Astrocyte of the cerebellum (primary cell): Measurements from ENCODE around the gene RACGAP1.

Experiments
- DNase-seq: peaks from one replicate; pipeline ENCODE4 v3.0.0-alpha.2; 2011; ENCODE audit warnings: low read depth
- H3K4me3 ChIP-seq: 2 replicates; pipeline ENCODE4 v1.5.1; 2011; ENCODE audit warnings: mild to moderate bottlenecking, low read depth, low read length, moderate library complexity
- in situ Hi-C: cut with HindIII; loops from 2 replicates; pipeline ENCODE4 v1.10.0; 2017; ENCODE audit warnings: low sequenced_read_pairs
- TF ChIP-seq, protein P1 (sequence below): IDR thresholded peaks from 2 replicates; pipeline ENCODE4 v1.5.1; 2012; ENCODE audit warnings: low read length, low read depth, moderate library complexity, mild to moderate bottlenecking; ENCODE audit errors: missing control alignments

RACGAP1 gene

DNA sequence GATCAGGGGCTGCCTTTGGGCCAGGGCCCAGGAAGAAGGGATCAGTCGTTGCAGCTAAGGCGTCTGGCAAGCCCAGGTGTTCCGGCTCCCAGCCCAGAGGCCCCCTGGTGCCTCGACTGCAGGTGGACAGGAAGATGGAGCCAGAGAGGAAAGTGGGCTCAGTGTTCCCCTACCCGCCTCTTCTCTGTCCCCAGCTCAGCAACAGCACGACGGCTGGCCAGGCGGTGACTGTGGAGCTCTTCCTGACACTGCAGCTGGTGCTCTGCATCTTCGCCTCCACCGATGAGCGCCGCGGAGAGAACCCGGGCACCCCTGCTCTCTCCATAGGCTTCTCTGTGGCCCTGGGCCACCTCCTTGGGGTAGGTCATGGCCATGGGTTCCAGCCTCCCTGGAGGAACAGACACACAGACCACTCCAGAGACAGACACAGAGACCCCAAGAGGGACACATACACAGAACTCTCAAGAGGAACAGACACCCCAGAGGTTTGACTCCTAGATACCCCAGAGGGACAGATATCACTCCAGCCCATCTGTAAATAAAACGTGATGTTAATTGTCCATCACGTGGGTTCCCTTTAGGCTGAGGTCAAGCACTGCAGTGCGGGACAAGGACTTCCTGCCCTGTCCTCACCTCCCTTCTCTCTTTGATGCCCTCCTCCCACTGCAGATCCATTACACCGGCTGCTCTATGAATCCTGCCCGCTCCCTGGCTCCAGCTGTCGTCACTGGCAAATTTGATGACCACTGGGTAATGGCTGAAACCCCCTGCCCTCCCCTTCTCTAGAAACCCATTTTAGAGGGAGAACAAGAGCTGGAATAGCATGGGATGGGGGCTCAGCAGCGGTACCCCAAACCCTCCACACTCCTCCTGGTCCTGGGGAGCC lies 71.1 kb downstream of the RACGAP1 start:
- TF ChIP-seq, protein P1, sequence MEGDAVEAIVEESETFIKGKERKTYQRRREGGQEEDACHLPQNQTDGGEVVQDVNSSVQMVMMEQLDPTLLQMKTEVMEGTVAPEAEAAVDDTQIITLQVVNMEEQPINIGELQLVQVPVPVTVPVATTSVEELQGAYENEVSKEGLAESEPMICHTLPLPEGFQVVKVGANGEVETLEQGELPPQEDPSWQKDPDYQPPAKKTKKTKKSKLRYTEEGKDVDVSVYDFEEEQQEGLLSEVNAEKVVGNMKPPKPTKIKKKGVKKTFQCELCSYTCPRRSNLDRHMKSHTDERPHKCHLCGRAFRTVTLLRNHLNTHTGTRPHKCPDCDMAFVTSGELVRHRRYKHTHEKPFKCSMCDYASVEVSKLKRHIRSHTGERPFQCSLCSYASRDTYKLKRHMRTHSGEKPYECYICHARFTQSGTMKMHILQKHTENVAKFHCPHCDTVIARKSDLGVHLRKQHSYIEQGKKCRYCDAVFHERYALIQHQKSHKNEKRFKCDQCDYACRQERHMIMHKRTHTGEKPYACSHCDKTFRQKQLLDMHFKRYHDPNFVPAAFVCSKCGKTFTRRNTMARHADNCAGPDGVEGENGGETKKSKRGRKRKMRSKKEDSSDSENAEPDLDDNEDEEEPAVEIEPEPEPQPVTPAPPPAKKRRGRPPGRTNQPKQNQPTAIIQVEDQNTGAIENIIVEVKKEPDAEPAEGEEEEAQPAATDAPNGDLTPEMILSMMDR, result no peak
- DNase-seq, result no peak
- in situ Hi-C loops, result no loop called here
- no peak overlapping the region for H3K4me3 ChIP-seq

DNA sequence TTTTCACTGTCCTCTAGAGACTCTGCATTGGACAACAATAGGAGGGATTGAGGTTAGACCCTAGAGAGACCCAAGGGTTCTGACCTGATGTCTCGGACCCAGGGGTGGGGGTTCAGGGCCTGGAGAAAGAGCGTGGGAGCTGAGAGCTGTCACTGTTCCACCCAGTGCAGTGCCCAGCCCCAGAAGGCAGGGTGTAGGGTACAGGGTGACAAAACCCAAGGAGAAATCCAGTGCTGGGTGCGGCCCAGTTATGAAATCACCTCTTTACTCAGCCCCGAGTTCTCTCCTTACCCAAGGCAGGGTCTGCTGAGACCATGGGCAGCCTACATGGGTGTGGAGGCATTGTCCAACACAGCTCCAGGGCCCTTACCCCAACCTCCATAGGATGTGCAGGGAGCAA lies 72.1 kb downstream of the RACGAP1 start:
- in situ Hi-C loops, result no loop called here
- H3K4me3 ChIP-seq, result no peak overlapping the region
- TF ChIP-seq, protein P1, result no peak
- DNase-seq, result no peak

DNA sequence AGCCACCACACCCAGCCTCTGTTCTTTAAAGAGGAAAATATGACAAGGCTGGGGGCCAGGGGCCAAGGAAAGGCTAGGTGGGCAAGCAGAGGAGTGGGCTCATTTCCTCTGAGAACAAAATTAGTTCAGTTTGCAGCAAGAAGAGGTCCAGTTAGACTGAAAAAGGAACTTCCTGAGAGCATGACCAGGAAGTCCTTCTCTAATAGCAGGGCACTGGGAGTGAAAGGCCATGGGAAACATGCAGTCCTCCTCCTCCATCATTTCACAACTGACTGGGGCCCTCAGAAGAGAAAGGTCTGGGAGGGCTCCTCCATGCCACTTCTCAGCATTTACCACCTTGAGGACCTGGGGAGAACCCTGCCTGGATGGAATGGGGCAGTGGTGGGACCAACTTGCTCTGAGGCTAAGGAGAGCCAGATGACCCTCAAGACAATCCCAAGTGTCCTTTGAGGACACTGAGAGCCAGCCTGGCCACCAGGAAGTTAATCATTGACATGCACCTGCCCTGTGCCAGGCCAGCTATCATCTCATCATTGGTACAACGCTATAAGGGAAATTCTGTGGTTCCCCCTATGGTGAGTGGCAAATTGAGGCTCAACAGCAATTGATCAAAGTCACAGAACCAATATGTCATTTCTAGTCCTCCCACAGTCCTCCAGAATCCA lies 72.8 kb downstream of the RACGAP1 start:
- TF ChIP-seq, protein P1, result no peak
- in situ Hi-C loops, result no loop called here
- no peak overlapping the region for H3K4me3 ChIP-seq
- no peak for DNase-seq

DNA sequence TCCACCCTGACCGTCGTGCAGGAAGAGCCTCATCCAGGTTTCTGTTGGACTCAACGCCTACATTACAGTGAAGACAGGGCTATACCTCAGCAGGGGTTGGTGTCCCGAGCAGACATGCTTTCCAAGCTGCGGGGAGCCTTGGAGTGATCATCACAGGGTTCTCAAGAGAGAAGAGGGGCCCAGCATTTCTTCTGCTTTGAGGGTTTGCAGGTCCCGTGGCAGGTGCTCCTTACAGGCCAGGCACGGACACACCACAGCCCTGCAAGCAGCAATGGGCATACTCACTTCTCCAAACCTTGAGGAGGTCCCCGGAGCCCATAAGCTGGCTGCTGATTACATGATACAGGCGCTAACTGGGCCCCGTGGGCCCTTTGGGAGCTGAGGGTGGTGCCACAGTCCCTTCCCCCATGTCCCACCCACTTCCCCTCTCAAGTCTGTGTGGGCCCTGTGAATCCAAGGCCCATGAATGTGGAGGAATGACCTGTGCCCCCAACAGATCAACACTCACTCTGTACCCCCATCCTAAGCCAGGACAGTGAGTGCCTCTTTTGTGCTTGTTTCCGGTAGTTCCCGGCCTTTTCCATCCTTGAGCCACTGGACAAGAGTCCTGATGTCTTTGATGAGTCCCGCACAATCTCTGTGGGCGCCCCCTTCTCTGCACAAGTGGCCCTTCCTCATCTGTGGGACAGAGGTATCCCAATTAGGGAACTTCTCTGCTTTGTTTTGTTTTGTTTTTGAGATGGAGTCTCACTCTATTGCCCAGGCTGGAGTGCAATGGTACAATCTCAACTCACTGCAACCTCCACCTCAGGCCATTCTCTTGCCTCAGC lies 73.7 kb downstream of the RACGAP1 start:
- no peak overlapping the region for H3K4me3 ChIP-seq
- TF ChIP-seq, protein P1, result no peak
- DNase-seq, result no peak
- in situ Hi-C loops, result no loop called here

DNA sequence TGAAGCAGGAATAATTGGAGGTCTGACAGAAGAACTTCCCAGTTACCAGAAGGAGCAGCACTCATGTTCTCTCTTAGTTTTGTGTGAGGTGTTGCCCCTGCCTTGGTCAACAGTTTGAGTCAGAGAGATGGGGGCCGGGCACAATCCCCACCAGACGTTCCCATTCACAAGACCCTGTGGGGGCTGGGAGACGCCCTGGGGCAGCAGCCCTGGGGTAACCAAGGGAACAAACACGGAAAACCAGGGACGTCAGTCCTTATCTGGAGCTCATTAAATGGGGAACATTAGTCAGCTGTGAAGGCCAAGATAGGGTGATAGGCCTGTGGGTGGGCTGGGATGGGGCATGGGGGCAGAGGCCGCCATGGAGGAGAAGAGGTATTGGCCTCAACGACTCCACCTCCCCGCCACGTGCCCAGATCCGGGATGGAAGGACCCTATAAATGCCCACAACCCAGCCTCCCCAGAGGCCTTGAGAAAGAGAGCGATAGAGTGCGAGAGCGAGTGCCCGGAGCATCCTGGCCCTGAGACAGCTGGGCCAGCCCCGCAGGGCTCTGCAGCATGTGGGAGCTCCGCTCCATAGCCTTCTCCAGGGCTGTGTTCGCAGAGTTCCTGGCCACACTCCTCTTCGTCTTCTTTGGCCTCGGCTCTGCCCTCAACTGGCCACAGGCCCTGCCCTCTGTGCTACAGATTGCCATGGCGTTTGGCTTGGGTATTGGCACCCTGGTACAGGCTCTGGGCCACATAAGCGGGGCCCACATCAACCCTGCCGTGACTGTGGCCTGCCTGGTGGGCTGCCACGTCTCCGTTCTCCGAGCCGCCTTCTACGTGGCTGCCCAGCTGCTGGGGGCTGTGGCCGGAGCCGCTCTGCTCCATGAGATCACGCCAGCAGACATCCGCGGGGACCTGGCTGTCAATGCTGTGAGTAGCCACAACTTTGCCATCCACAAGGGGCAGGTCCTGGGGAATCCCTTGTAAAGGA lies 74.7 kb downstream of the RACGAP1 start, which contains the start of gene AQP2:
AQP2 (plus strand) TSS at position 465 of the 979 bp plus-strand sequence; CDS start at position 559, 94 bp downstream.
- DNase-seq, result no peak
- in situ Hi-C loops, result no loop called here
- no peak within 1 kb of the TSS for H3K4me3 ChIP-seq
- TF ChIP-seq, protein P1, result no peak
